Left ventricle myocardium superior (tissue), 1 donor: Measurements from ENCODE around the gene MYO9A. TPM values are rescaled to one million over a fixed set of nuclear protein-coding genes. Genes with fewer than 3 reads are reported as not detected.

ENCODE experiments used
- ATAC-seq: fragments of 200-7000 bp; cut with Tn5 transposase; one replicate; pipeline ENCODE4 v1.9.1; 2020; ENCODE audit warnings: mild to moderate bottlenecking, moderate library complexity
- DNase-seq: peaks from one replicate; pipeline ENCODE4 v3.0.0-alpha.2; 2020
- intact Hi-C: fragments of 100-400 bp; cut with micrococcal nuclease; formaldehyde crosslinking; loops from one replicate; pipeline ENCODE4 v1.11.0; 2022
- total RNA-seq: library from RNA; stranded (reverse); fragmentation: NEBNext Ultra II Directional; extraction: Animal tissue kit (Norgen Biotek cat#: 25700); gene quantifications from one replicate; pipeline ENCODE4 v1.2.1, GENCODE V29; 2021
- donor health status: DM: no; HTN: yes; CAD: no; lungs with severe emphysema.

Gene MYO9A
- total RNA-seq, 1 donor from 2014 or later = 29.7 TPM

- ATAC-seq (no peak), DNase-seq (no peak)
- intact Hi-C loops = no loop called here
Observed at GRCh38 chr15:71781179-71781964, 336.6 kb downstream of the MYO9A start.

DNA sequence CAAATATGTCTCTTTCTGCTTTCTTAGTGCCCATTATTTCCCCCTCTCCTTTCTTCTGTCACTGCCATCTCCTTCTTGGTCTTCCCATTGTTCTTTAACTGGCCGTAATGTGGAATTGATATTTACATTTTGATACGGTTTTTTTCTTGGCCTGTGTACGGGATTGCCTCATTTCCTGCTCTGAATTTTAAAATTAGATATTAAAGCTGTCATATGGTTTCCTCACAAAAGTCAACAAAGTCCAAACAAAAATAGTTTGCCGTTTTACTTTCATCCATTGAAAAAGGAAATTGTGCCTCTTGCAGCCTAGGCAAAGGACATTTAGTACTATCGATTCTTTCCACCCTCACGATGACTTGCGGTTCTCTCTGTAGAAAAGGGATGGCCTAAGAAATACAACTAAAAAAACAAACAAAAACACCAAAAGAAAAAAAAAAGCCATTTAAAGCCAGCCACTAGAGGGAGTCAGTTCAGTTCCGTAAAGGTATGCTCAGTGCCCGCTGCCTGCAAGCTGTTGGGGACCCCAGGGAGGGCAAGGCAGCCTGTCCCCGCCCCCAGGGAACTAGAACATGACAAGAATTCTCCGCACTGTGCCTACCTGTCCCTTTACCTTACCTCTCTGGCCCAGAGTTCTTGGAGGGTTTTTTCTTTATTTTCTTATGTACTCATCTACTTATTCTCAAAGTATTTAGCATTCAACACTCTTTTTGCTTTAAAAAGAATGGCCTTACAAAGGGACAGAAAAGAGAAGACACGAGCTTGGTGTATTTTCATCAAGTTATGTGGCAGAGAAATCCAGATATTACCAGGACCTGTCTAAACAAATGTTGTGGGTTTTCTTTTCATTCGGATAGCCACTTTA is 337.6 kb downstream of the MYO9A start:
- intact Hi-C loops = no loop called here
- DNase-seq (no peak), ATAC-seq (peak; percentile 22)

- DNase-seq (no peak), ATAC-seq (no peak)
- intact Hi-C loops = no loop called here
Observed at GRCh38 chr15:71779073-71779797, 338.7 kb downstream of the MYO9A start.

DNA sequence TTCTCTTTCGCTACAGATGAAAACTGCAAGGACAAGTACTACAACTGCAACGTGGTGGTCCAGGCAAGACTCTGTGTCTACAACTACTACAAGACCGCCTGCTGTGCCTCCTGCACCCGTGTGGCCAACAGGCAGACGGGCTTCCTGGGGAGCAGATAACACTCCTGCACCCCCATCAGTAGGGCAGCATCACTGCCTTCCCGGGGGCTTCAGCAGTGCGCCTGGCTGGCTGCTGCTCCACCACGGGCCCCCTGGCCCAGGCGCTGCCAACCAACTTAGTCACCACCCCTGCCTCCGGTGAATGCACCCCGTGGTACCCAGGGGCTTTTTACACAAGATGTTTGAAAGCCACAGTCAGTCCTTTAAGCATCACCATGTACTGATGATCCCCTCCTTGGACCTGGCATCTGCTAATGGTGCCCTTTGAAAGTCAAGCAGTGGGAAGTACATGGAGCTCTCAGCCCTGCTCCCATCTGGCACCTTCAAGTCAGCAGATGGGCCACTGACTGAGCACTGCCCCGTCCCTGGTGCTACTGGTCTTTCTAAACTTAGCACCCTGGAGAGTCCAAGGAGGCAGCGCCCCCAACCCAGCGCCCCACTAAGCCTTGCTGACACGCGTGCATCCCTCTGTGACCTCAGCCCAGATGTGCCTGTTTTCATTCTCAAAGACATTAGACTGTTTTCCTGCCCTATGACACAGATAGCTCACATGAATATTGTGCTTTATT is 340.6 kb downstream of the MYO9A start:
- no peak for DNase-seq
- peak; percentile 41 for ATAC-seq
- intact Hi-C loops = no loop called here

DNA sequence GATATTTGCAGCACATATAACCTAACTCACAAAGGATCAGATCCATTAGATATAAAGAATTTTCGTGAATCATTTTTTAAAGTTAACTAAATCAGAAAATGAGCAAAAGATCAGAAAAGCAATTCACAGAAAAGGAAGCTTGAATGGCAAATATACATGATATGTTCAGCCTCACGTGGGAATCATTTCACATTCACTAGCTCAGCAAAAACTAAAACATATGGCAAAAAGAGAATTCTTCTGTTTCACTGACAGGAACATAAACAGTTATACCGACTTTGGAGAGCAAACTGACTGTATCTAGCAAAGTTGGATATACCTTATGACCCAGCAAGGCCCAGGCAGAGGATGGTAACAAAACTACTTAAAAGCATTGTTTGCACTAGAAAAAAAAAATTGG is 341.6 kb downstream of the MYO9A start:
- intact Hi-C loops = no loop called here
- ATAC-seq (no peak), DNase-seq (no peak)

DNA sequence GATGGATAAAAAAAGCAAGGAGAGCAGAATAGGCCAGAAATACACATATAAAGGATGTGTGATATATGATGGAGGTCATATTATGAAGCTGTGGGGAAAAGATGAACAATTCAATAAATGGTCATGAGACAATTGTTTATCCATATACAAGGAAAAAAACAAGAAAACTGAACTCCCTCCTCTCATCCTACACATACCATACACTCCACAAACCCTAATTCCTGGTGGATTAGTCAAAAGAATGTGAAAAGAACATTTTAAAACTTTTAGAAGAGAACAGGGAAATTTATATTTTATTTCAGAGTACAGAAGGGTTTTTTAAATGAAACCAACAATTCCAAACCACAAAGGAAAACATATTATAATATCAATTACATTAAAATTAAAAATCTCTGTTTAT is 342.1 kb downstream of the MYO9A start:
- no peak for DNase-seq
- intact Hi-C loops = no loop called here
- no peak for ATAC-seq

DNA sequence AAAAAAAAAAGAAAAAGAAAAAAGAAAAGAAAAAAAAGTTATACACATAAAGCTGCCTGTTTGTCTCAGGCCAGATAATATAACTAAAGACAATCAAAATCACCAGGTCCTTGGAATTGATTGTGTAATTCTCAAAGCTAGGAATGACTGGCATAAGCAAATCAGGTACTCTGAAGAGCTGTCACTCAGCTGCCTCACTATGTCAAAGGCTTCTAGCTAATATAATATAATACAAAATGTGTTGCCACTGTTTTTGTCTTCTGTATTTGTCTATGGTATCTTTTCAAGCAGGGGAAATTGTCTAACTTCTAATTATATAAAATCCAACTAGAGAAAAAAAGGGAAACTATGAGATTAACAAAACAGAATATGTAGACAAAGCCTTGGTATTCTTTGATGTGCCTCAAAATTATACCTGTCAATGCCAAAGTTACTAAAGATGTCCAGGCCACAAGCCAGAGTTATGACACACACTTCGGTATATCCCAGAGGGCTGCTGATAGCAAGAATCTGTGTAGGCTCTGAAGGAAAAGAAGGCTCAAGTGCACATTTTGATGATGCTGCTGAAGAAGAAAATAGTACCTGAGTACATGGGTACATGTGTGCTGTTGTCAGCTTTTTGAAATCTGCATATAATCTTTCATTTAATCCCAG is 344.6 kb downstream of the MYO9A start:
- intact Hi-C loops = no loop called here
- DNase-seq (no peak), ATAC-seq (peak; percentile 27)

Other genes with a start within 250 kb of the MYO9A start
- 6.3 TPM for gene SENP8, start 253 bp upstream of the MYO9A start, total RNA-seq
- not detected for gene GRAMD2A, start 79.6 kb upstream of the MYO9A start, total RNA-seq
- gene PKM, start 113.0 kb upstream of the MYO9A start, total RNA-seq = 1,059 TPM
- 49.6 TPM for gene PARP6, start 154.4 kb upstream of the MYO9A start, total RNA-seq
- gene CELF6, start 202.0 kb upstream of the MYO9A start, total RNA-seq = 1.5 TPM